GM19023 (cell line): ENCODE measurements around the gene TAMALIN.

Source experiments
- ATAC-seq: cut with Tn5 transposase; IDR thresholded peaks from one replicate; pipeline ENCODE4 v1.9.1; 2021; ENCODE audit warnings: mild to moderate bottlenecking, moderate library complexity; ENCODE audit not compliant: unreplicated experiment

The TAMALIN gene

GRCh38 chr12:52011602-52012214 lies 5.0 kb downstream of the TAMALIN start:
- no peak for ATAC-seq

DNA sequence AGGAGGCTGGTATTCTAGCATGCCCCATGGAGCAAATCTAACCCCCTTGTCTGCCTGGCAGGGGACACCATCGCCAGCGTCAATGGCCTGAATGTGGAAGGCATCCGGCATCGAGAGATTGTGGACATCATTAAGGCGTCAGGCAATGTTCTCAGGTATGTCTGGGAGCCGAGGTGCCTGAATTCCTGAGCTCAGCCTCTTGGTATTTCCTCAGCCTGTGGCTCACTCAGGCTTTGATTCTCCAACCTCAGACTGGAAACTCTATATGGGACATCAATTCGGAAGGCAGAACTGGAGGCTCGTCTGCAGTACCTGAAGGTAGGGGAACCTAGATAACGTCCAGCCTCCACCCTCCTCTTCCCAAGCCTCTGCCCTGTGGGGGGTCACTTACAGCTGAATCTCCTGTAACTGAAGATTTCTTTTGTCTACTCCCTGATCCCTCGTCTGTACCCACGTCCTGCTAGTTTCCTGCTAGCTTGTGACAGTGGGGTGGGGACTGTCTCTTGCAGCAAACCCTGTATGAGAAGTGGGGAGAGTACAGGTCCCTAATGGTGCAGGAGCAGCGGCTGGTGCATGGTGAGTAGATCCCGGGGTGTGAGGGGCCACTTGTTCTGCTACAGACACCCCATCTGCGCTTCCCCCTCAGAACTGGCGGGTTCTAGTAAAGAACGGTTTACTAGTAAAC lies 7.0 kb downstream of the TAMALIN start:
- ATAC-seq: no peak

- ATAC-seq: no peak
Observed at GRCh38 chr12:52014567-52015530, 8.1 kb downstream of the TAMALIN start.

GRCh38 chr12:52015532-52016041 lies 8.8 kb downstream of the TAMALIN start:
- no peak for ATAC-seq

- no peak for ATAC-seq
Observed at GRCh38 chr12:52018433-52019112, 11.8 kb downstream of the TAMALIN start.

GRCh38 chr12:52019113-52019770 lies 12.5 kb downstream of the TAMALIN start:
- ATAC-seq: no peak

DNA sequence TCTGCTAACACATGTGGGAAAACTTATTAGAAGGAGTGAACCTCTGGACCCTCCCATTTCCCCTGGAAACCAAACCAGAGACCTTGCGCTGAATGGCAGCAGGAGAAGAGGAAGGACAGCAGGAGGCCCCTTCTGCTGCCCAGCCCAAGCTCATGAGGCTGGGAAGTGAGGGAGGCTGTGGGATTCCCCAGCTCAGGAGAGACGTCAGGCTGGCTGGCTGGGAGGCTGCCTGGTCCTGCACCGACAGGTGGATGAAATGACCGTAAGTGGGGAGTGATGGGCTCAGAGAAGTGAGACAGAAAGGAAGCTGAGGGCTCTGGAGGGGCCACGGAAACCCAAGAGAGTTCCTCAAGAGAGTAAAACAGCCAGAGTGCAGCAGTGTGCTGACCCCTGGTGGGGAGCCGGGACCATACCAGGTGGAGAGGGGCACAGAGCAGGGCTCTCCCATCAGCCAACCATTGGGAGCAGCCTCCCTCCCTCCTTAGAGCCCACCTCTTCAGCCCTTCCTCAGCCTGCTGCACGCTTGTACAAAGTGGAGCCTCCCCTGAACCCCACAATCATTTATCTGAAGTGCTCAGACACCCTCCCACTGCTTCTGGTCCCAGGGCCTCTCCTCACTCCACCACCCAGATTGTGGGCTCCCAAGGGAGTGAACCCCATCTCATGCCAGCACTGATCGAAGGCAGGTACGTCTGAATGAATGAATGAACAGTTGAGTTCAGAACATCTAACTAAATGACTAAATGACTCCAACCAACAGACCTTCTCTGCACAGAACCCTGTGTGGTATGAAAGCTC lies 14.0 kb downstream of the TAMALIN start:
- no peak for ATAC-seq

DNA sequence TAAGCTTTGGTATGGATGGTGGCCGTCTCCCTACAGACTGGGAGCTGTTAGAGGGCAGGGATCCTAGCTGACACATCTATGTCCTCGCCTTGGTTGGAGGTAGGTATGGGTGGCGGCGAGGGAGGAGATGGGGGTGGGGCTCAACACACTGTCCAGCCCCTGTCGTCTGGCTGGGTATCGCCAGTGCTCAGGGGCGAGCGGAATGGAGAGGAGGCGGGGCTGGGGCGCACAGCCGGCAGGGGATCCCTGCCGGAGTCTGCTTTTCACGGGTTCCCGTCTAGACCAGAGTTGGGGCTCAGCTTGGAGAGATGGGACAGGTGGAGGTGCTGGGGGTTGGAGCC lies 16.1 kb downstream of the TAMALIN start:
- ATAC-seq: peak; percentile 8

DNA sequence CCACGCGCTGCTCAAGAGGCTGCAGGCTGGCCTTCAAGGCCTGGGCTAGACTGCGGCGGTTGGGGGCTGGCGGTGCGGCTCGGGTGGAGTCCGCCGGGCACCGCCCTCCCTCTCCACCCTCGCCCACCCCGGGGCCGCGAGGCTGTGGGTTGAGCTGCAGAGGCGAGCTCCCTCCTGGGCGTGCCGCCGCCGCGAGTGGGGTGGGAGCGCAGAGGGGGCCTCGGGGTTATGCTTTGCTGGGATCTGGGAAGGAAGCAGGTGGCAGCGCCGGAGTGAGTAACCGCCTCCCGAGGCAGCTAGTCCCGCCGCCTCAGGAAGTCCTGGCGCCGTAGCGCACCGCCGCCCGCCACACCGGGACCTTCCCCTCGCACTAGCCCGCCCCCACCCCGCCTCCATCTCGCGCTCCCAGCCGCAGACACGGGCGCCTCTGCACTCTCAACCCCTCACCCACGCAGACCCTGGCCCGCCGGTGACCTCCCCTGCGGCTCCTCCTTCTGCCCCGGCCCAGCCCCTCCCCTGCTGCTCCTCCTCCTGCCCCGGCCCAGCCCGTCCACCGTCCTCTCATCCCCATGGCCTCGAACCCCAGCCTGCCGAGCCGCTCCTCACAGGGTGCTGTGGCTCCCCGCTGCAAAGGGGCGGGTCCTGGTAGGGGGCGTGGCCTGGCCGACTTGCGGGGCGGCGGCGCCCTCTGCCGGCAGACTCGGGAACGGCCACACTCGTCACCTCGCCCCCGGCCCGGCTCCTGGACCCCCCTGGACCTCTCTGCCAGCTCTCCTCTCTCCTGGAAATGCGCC lies 16.6 kb downstream of the TAMALIN start:
- peak; percentile 49 for ATAC-seq

DNA sequence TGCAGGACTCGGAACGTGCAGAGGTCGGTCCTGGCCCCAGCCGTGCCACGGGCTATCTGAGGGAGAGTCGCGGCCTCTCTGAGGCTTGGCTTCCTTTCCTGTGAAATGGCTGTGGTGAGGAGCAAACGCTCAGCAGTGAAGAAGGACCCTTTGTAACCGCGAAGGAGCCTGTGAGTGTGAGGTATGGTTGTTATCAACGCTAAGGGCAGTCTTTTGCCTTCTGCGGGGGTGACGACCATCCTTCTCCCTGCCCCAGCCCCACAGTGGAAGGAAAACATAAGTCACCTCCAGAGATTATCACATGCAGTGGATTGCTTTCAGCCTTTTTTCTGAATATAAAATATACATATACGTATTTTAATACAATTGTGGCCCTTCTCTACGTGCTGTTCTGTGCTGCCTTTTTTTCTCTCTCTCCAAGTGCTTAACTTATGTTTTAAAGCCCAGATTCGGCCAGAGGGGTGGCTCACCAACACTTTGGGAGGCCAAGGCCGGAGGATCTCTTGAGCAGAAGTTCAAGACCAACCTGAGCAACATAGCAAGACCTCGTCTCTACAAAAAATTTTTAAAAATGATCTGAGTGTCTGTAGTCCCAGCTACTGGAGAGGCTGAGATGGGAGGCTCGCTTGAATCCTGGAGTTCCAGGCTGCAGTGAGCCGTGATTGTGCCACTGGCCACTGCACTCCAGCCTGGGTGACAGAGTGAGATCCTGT lies 17.4 kb downstream of the TAMALIN start:
- ATAC-seq: no peak

DNA sequence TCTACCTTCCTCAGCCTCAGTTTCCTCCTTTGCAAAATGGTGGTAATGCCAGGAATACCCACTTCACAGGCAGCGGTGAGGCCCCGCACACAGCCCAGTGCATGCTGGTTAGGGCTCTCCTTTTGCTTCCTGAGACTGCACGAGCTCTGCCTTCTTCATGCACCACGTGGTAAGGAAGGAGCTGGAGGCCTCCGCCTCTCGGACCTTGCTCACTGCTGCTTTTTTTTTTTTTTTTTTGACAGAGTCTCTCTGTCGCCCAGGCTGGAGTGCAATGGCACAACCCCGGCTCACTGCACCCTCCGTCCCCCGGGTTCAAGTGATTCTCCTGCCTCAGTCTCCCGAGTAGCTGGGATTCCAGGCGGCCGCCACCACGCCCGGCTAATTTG lies 18.1 kb downstream of the TAMALIN start:
- no peak for ATAC-seq

DNA sequence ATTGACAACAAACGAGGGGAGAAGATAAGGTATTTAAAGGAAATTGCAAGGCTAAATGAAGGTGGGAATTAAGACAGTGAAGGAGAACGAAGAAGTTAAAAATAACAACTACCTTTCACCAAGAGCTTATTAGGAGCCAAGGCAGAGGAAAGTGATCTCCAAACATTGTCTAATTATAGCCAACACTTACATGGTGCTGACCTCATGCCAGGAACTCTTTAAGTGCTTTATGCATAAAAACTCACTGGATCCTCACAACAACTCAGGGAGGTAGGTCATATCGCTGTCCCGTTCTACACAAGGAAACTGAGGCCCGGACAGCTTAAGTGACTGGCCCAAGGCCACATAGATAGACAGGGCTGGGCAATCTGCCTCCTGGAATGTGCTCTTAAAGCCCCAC lies 19.5 kb downstream of the TAMALIN start:
- no peak for ATAC-seq

- ATAC-seq: no peak
Observed at GRCh38 chr12:52027085-52027843, 20.5 kb downstream of the TAMALIN start.

DNA sequence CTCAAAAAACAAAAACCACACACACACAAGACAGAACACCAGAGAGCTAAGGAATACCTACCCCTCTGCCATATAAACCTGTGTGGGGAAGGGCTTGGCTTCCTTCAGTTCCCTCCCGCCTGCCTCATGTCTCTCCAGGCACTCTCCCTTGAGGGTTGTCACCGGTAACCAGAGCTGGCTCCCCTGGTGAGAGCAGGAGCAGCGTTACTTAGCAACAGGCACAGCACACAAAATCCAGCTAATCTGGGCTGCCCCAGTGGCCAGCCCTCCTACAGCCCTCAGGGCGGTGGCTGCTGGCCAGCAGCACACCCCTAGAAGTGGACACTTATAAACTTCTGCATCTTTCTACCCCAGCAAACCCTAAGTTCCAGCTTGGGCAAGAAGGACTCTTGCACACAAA lies 22.9 kb downstream of the TAMALIN start:
- no peak for ATAC-seq

- no peak for ATAC-seq
Observed at GRCh38 chr12:52032446-52032803, 25.7 kb downstream of the TAMALIN start.

- peak; percentile 94 for ATAC-seq
Observed at GRCh38 chr12:52032804-52033445, 26.2 kb downstream of the TAMALIN start.
